SK-N-SH (cell line): ENCODE measurements around the gene ARHGEF3. TPM values are rescaled to one million over a fixed set of nuclear protein-coding genes. Genes with fewer than 3 reads are reported as not detected.

ENCODE experiments used
- CTCF ChIA-PET: fragments of 300-600, 350-600 bp; formaldehyde crosslinking; extraction: SDS; loops from one replicate; lab custom pipeline; 2021; lab: Yijun Ruan, JAX
- POLR2A ChIA-PET: fragments of 350-600 bp; sonication (Branson Sonifier 250); formaldehyde crosslinking; extraction: SDS; loops from one replicate; lab custom pipeline; 2020; ENCODE audit warnings: antibody characterized with exemption, inconsistent platforms; lab: Yijun Ruan, JAX
- DNase-seq: peaks from one replicate; pipeline ENCODE4 v3.0.0; 2012
- H2AFZ ChIP-seq: fragments of 200-600 bp; sonication (generic); 2 replicates; pipeline ENCODE4 v1.8.1; 2016; ENCODE audit warnings: antibody characterized with exemption, mild to moderate bottlenecking, low read depth
- H3F3A ChIP-seq: fragments of 200-600 bp; sonication (generic); replicated peaks from 2 replicates; pipeline ENCODE3; 2016; ENCODE audit warnings: antibody characterized with exemption, mild to moderate bottlenecking; ENCODE audit not compliant: insufficient read depth
- H3K27ac ChIP-seq, 2 experiments: fragments of 200-500 bp in 1 of 2; fragments of 200-600 bp in 1 of 2; sonication (Bioruptor generic) in 1 of 2; sonication (generic), shearing (Covaris generic) in 1 of 2; 2 replicates each; pipeline versions ENCODE4 v1.5.1 to v1.6.1; 2014 to 2016; ENCODE audit warnings: low read depth in 2 of 2, inconsistent platforms in 1 of 2, low read length in 1 of 2, mild to moderate bottlenecking in 1 of 2, mixed read lengths in 1 of 2
- H3K27me3 ChIP-seq: fragments of 200-600 bp; sonication (generic), shearing (Covaris generic); 2 replicates; pipeline ENCODE4 v1.6.1; 2016; ENCODE audit warnings: mixed run types; ENCODE audit not compliant: insufficient read depth
- H3K36me3 ChIP-seq, 2 experiments: fragments of 200-500 bp in 1 of 2; fragments of 200-600 bp in 1 of 2; sonication (Bioruptor generic) in 1 of 2; sonication (generic) in 1 of 2; replicated peaks in 1 of 2; 2 replicates each; pipeline versions ENCODE3 to v1.5.1; 2014 to 2016; ENCODE audit warnings: low read length in 1 of 2, mild to moderate bottlenecking in 1 of 2; ENCODE audit not compliant: insufficient read depth in 2 of 2, control insufficient read depth in 1 of 2
- H3K4me1 ChIP-seq, 2 experiments: fragments of 200-500 bp in 1 of 2; fragments of 200-600 bp in 1 of 2; sonication (Bioruptor generic) in 1 of 2; sonication (generic), shearing (Covaris generic) in 1 of 2; 2 replicates each; pipeline versions ENCODE4 v1.5.1 to v1.6.1; 2014 to 2016; ENCODE audit warnings: low read depth in 1 of 2, low read length in 1 of 2, mixed run types in 1 of 2; ENCODE audit not compliant: insufficient read depth in 2 of 2, control insufficient read depth in 1 of 2
- H3K4me2 ChIP-seq: fragments of 200-600 bp; sonication (generic), shearing (Covaris generic); 2 replicates; pipeline ENCODE4 v1.6.1; 2017; ENCODE audit warnings: mixed run types
- H3K4me3 ChIP-seq, 2 experiments: fragments of 200-500 bp in 1 of 2; fragments of 200-600 bp in 1 of 2; sonication (Bioruptor generic) in 1 of 2; sonication (generic), shearing (Covaris generic) in 1 of 2; 2 replicates each; pipeline versions ENCODE4 v1.5.1 to v1.8.1; 2014 to 2016; ENCODE audit warnings: low read depth in 2 of 2, inconsistent platforms in 1 of 2, low read length in 1 of 2, mild to moderate bottlenecking in 1 of 2, mixed read lengths in 1 of 2, moderate library complexity in 1 of 2
- H3K79me2 ChIP-seq: fragments of 200-600 bp; sonication (generic); 2 replicates; pipeline ENCODE4 v1.8.1; 2017; ENCODE audit warnings: mild to moderate bottlenecking; ENCODE audit not compliant: insufficient read depth
- H3K9ac ChIP-seq: fragments of 200-600 bp; sonication (generic); 2 replicates; pipeline ENCODE4 v1.6.1; 2017; ENCODE audit warnings: mixed run types
- H3K9me2 ChIP-seq: fragments of 200-600 bp; sonication (generic); 2 replicates; pipeline ENCODE4 v1.6.1; 2017; ENCODE audit warnings: mixed run types
- H3K9me3 ChIP-seq: fragments of 200-600 bp; sonication (generic); 2 replicates; pipeline ENCODE4 v1.6.1; 2017; ENCODE audit warnings: mixed run types, mild to moderate bottlenecking, moderate library complexity
- H4K20me1 ChIP-seq: fragments of 200-600 bp; sonication (generic); 2 replicates; pipeline ENCODE4 v1.6.1; 2017; ENCODE audit warnings: mild to moderate bottlenecking, mixed run types; ENCODE audit not compliant: insufficient read depth
- CHD2 ChIP-seq: fragments of 150-350 bp; IDR thresholded peaks from 2 replicates; pipeline ENCODE4 v1.6.1; 2018; ENCODE audit warnings: low read length; ENCODE audit not compliant: partially characterized antibody
- ELF1 ChIP-seq: IDR thresholded peaks from 2 replicates; pipeline ENCODE4 v1.4.0; 2012
- EP300 ChIP-seq, 2 experiments: IDR thresholded peaks; 2 replicates each; pipeline versions ENCODE4 v1.4.0 to v1.6.1; 2012; ENCODE audit warnings: borderline replicate concordance in 1 of 2, low read depth in 1 of 2, low read length in 1 of 2
- EZH2phosphoT487 ChIP-seq: fragments of 200-600 bp; sonication (generic); IDR thresholded peaks from 2 replicates; pipeline ENCODE4 v1.6.1; 2017; ENCODE audit warnings: low read depth, mixed run types, mild to moderate bottlenecking, antibody characterized with exemption, moderate library complexity, borderline replicate concordance
- FOSL2 ChIP-seq: IDR thresholded peaks from 2 replicates; pipeline ENCODE4 v1.4.0; 2012; ENCODE audit warnings: low read depth, mild to moderate bottlenecking, moderate library complexity, borderline replicate concordance
- FOXJ3 ChIP-seq: sonication (generic); formaldehyde crosslinking; IDR thresholded peaks from 2 replicates; pipeline ENCODE4 v1.5.1; 2020; ENCODE audit warnings: mild to moderate bottlenecking, missing genetic modification reagents
- FOXM1 ChIP-seq: IDR thresholded peaks from 2 replicates; pipeline ENCODE4 v1.4.0; 2012; ENCODE audit warnings: low read depth, mild to moderate bottlenecking
- GABPA ChIP-seq: IDR thresholded peaks from 2 replicates; pipeline ENCODE4 v1.4.0; 2012; ENCODE audit warnings: low read depth, mild to moderate bottlenecking
- JUND ChIP-seq: IDR thresholded peaks from 2 replicates; pipeline ENCODE4 v1.4.0; 2012
- MEF2A ChIP-seq: IDR thresholded peaks from 2 replicates; pipeline ENCODE4 v1.4.0; 2012; ENCODE audit warnings: low read depth, borderline replicate concordance
- MXI1 ChIP-seq: IDR thresholded peaks from 2 replicates; pipeline ENCODE4 v1.6.1; 2012; ENCODE audit warnings: mild to moderate bottlenecking, low read depth, low read length, improper control_type of control experiment
- NFIC ChIP-seq: IDR thresholded peaks from 2 replicates; pipeline ENCODE4 v1.4.0; 2012; ENCODE audit warnings: borderline replicate concordance
- NRF1 ChIP-seq: IDR thresholded peaks from 2 replicates; pipeline ENCODE4 v1.6.1; 2012; ENCODE audit warnings: low read depth, mild to moderate bottlenecking, low read length
- POLR2AphosphoS5 ChIP-seq: IDR thresholded peaks from 2 replicates; pipeline ENCODE4 v1.6.1; 2012; ENCODE audit warnings: low read depth, low read length
- RAD21 ChIP-seq: IDR thresholded peaks from 2 replicates; pipeline ENCODE4 v1.6.1; 2012; ENCODE audit warnings: mild to moderate bottlenecking, low read length
- RXRA ChIP-seq: IDR thresholded peaks from 2 replicates; pipeline ENCODE4 v1.4.0; 2012; ENCODE audit warnings: low read depth, mild to moderate bottlenecking, borderline replicate concordance
- SIN3A ChIP-seq: IDR thresholded peaks from 2 replicates; pipeline ENCODE4 v1.6.1; 2012; ENCODE audit warnings: low read depth, mild to moderate bottlenecking, low read length, moderate library complexity, borderline replicate concordance
- SMC3 ChIP-seq: IDR thresholded peaks from 2 replicates; pipeline ENCODE4 v1.6.1; 2012; ENCODE audit warnings: low read depth, low read length, improper control_type of control experiment
- TCF12 ChIP-seq: IDR thresholded peaks from 2 replicates; pipeline ENCODE4 v1.4.0; 2012
- TEAD4 ChIP-seq: IDR thresholded peaks from 2 replicates; pipeline ENCODE4 v1.4.0; 2012; ENCODE audit warnings: mild to moderate bottlenecking, borderline replicate concordance; ENCODE audit not compliant: insufficient read depth
- WGBS: methylation state at CpG from one replicate; pipeline ENCODE4 v1.1.6; 2017; ENCODE audit warnings: low lambda C conversion rate; 5-methylcytosine and 5-hydroxymethylcytosine counted together
- polyA plus RNA-seq, 3 experiments: library from polyadenylated mRNA; depleted of rRNA; stranded (reverse); fragments of >200 nt; gene quantifications; 2 replicates each; pipeline ENCODE4 v1.2.3, GENCODE V29; 2012
- TF ChIP-seq, protein P1 (sequence below): IDR thresholded peaks from 2 replicates; pipeline ENCODE4 v1.6.1; 2012; ENCODE audit warnings: mild to moderate bottlenecking, low read depth, low read length, moderate library complexity

Gene ARHGEF3
- polyA plus RNA-seq, 1 of the 3 experiments (the other 2 are of a cell fraction): 5.9 TPM

DNA sequence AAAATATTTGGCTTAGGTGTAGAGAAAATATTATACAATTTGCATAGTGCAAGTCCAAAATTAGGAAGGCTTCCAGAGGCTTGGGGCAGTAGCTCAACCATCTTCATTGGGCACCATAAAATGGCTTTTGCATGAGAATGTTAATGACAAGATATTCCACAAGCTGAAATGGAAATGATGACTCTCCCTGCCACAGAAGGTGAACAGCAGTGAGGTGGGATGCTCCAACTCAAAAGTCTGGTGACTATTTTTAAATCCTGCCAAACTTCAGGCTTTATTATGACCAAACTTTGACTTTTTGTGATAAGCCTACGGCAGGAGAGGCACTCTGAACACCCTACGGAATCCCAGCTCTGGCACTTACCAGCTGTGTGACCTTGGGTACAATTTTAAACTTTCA is 37.6 kb downstream of the ARHGEF3 start:
- H4K20me1 ChIP-seq: no peaks in the 10 kb centered on the region
- no peak overlapping the region for H2AFZ ChIP-seq
- H3K27ac ChIP-seq: no peak overlapping the region
- WGBS: 88% methylated on average over 2 of the region's 2 CpGs
- no peaks in the 10 kb centered on the region for H3K27me3 ChIP-seq
- ChIA-PET POLR2A (no interaction called here), CTCF (interaction anchor here (0.7 to 1.9 kb wide), 4 partner anchors 9 to 225 kb away, joined by 3 to 5 read pairs (median 4); no protein-coding TSS in a partner anchor)
- no peak overlapping the region for H3K4me2 ChIP-seq
- DNase-seq: no peak
- H3F3A ChIP-seq: no peaks in the 10 kb centered on the region
- no peak overlapping the region for H3K4me3 ChIP-seq
- no peak for TF ChIP-seq SIN3A
- no peak for TF ChIP-seq FOXJ3
- TF ChIP-seq ELF1: no peak
- TF ChIP-seq EP300 (IDR thresholded peaks at IDR 0.05; ENCODE audit: borderline replicate concordance in 1 of 2, low read depth in 1 of 2, low read length in 1 of 2): no peak
- no peak for TF ChIP-seq NFIC
- no peak for TF ChIP-seq RAD21
- no peak for TF ChIP-seq MXI1
- no peak for TF ChIP-seq TCF12
- TF ChIP-seq JUND: no peak
- TF ChIP-seq GABPA: no peak
- TF ChIP-seq RXRA: no peak
- H3K36me3 ChIP-seq: no peaks in the 10 kb centered on the region
- no peaks in the 10 kb centered on the region for H3K9me3 ChIP-seq
- H3K9me2 ChIP-seq: no peaks in the 10 kb centered on the region
- no peak overlapping the region for H3K9ac ChIP-seq
- H3K4me1 ChIP-seq: peaks cover 0 to 13% of the 10 kb centered on the region in 2 experiments; a peak in 2 of 4 replicates
- H3K79me2 ChIP-seq: no peaks in the 10 kb centered on the region

DNA sequence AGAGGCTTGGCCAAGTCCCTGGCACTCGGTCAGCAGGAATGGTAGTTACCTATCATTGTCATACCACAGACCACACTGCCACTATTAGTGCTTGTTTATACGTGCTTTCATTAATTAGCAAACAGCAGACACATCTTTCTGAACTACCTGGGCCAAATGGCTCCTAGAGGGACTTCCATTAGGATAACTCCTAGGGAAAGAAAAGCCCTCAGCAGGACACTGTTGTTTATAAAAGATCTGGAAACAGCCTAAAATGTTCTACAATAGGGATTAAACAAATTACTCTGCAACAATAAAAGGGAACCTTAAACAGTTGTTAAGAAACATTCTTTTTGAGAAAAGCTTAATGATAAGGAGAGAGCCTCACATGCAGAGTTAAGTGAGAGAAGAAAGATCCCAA is 38.5 kb downstream of the ARHGEF3 start:
- peaks cover 0 to 17% of the 10 kb centered on the region in 2 experiments; a peak in 3 of 4 replicates for H3K4me1 ChIP-seq
- TF ChIP-seq MEF2A (no peak), NRF1 (no peak), GABPA (no peak), FOXM1 (no peak), EZH2phosphoT487 (no peak)
- TF ChIP-seq, all 33 proteins: peak for 0
- H2AFZ ChIP-seq: no peak overlapping the region
- H3K79me2 ChIP-seq: no peaks in the 10 kb centered on the region
- WGBS: 88% methylated on average over 2 of the region's 2 CpGs
- no peak overlapping the region for H3K27ac ChIP-seq
- H3F3A ChIP-seq: no peaks in the 10 kb centered on the region
- H3K4me2 ChIP-seq: no peak overlapping the region
- H3K9me3 ChIP-seq: no peaks in the 10 kb centered on the region
- H3K4me3 ChIP-seq: no peak overlapping the region
- no peak overlapping the region for H3K9ac ChIP-seq
- H3K36me3 ChIP-seq: no peaks in the 10 kb centered on the region
- DNase-seq: no peak
- ChIA-PET CTCF (interaction anchor here (1.9 kb wide), 1 partner anchor 226 kb away, joined by 5 read pairs; no protein-coding TSS in a partner anchor), POLR2A (no interaction called here)
- H3K27me3 ChIP-seq: no peaks in the 10 kb centered on the region
- H4K20me1 ChIP-seq: no peaks in the 10 kb centered on the region
- no peaks in the 10 kb centered on the region for H3K9me2 ChIP-seq

DNA sequence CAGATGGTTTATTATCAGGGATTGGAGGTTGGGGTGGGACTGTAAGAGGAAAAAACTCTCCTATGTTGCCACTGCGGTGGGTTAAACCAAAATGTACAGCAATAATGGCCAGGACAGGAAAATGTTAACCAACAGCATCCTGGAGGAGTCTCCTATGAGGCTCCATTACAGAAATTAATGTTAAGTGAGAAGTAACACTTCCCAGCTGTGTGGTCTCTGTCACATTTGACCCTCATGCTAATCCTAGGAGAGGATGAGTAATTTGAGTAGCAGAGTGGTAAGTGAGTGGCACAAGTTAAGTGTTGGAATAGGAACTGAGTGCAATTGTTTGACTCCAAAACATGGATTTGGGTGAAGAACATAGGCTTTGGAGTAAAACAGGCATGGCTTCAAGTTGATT is 39.0 kb downstream of the ARHGEF3 start:
- no peak for DNase-seq
- no peaks in the 10 kb centered on the region for H3K79me2 ChIP-seq
- H3K9me3 ChIP-seq: no peaks in the 10 kb centered on the region
- CTCF ChIA-PET: no interaction called here
- H3K27ac ChIP-seq: peak overlapping the region; percentile 59 to 82; a peak in 3 of 4 replicates
- 100% methylated on average over 1 of the region's 1 CpG for WGBS
- no peaks in the 10 kb centered on the region for H3K36me3 ChIP-seq
- H3K9me2 ChIP-seq: no peaks in the 10 kb centered on the region
- POLR2A ChIA-PET: no interaction called here
- no peaks in the 10 kb centered on the region for H3K27me3 ChIP-seq
- no peak overlapping the region for H2AFZ ChIP-seq
- H3K4me2 ChIP-seq: no peak overlapping the region; the same call in 1 of the 2 replicates
- no peaks in the 10 kb centered on the region for H3F3A ChIP-seq
- H4K20me1 ChIP-seq: no peaks in the 10 kb centered on the region
- no peak overlapping the region for H3K9ac ChIP-seq
- H3K4me1 ChIP-seq: peaks cover 0 to 19% of the 10 kb centered on the region in 2 experiments; a peak in 3 of 4 replicates
- no peak overlapping the region for H3K4me3 ChIP-seq
- TF ChIP-seq CHD2: no peak
- no peak for TF ChIP-seq SMC3
- TF ChIP-seq EZH2phosphoT487: no peak
- no peak for TF ChIP-seq GABPA
- no peak for TF ChIP-seq RAD21
- no peak for TF ChIP-seq FOXJ3
- no peak for TF ChIP-seq ELF1
- no peak for TF ChIP-seq POLR2AphosphoS5
- no peak for TF ChIP-seq RXRA
- TF ChIP-seq TEAD4: no peak
- TF ChIP-seq TCF12: no peak
- TF ChIP-seq FOSL2: no peak
- TF ChIP-seq EP300 (IDR thresholded peaks at IDR 0.05; ENCODE audit: borderline replicate concordance in 1 of 2, low read depth in 1 of 2, low read length in 1 of 2): no peak
- TF ChIP-seq, protein P1, sequence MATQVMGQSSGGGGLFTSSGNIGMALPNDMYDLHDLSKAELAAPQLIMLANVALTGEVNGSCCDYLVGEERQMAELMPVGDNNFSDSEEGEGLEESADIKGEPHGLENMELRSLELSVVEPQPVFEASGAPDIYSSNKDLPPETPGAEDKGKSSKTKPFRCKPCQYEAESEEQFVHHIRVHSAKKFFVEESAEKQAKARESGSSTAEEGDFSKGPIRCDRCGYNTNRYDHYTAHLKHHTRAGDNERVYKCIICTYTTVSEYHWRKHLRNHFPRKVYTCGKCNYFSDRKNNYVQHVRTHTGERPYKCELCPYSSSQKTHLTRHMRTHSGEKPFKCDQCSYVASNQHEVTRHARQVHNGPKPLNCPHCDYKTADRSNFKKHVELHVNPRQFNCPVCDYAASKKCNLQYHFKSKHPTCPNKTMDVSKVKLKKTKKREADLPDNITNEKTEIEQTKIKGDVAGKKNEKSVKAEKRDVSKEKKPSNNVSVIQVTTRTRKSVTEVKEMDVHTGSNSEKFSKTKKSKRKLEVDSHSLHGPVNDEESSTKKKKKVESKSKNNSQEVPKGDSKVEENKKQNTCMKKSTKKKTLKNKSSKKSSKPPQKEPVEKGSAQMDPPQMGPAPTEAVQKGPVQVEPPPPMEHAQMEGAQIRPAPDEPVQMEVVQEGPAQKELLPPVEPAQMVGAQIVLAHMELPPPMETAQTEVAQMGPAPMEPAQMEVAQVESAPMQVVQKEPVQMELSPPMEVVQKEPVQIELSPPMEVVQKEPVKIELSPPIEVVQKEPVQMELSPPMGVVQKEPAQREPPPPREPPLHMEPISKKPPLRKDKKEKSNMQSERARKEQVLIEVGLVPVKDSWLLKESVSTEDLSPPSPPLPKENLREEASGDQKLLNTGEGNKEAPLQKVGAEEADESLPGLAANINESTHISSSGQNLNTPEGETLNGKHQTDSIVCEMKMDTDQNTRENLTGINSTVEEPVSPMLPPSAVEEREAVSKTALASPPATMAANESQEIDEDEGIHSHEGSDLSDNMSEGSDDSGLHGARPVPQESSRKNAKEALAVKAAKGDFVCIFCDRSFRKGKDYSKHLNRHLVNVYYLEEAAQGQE: no peak
